KOPT-K1 (cell line): ENCODE measurements around the gene TM9SF4.

Source experiments
- H3K27ac ChIP-seq: fragments of 200-600 bp; sonication (generic); 2 replicates; pipeline ENCODE4 v1.5.1; 2016; ENCODE audit warnings: antibody characterized with exemption, mild to moderate bottlenecking, low read depth, low read length; ENCODE audit not compliant: poor library complexity, severe bottlenecking
- H3K36me3 ChIP-seq: fragments of 200-600 bp; sonication (generic); 2 replicates; pipeline ENCODE4 v1.5.1; 2017; ENCODE audit warnings: antibody characterized with exemption, mild to moderate bottlenecking, low read length, moderate library complexity; ENCODE audit not compliant: insufficient read depth
- H3K9me3 ChIP-seq: fragments of 200-600 bp; sonication (generic); 2 replicates; pipeline ENCODE4 v1.5.1; 2017; ENCODE audit warnings: antibody characterized with exemption, low read length, mild to moderate bottlenecking; ENCODE audit not compliant: insufficient read depth, poor library complexity, severe bottlenecking

The TM9SF4 gene

GRCh38 chr20:32132911-32133549 lies 23.5 kb downstream of the TM9SF4 start:
- Histone ChIP-seq H3K36me3 (peaks cover 61% of the 10 kb centered on the region), H3K9me3 (no peaks in the 10 kb centered on the region), H3K27ac (no peak overlapping the region)

GRCh38 chr20:32134026-32134425 lies 24.5 kb downstream of the TM9SF4 start:
- Histone ChIP-seq H3K9me3 (no peaks in the 10 kb centered on the region), H3K27ac (no peak overlapping the region), H3K36me3 (peaks cover 71% of the 10 kb centered on the region)

GRCh38 chr20:32135983-32136515 lies 26.5 kb downstream of the TM9SF4 start:
- Histone ChIP-seq H3K9me3 (no peaks in the 10 kb centered on the region), H3K36me3 (peaks cover 88% of the 10 kb centered on the region), H3K27ac (no peak overlapping the region)

GRCh38 chr20:32138921-32139320 lies 29.4 kb downstream of the TM9SF4 start:
- H3K27ac ChIP-seq = no peak overlapping the region
- H3K36me3 ChIP-seq = peaks cover 99% of the 10 kb centered on the region
- H3K9me3 ChIP-seq = no peaks in the 10 kb centered on the region

- Histone ChIP-seq H3K9me3 (no peaks in the 10 kb centered on the region), H3K27ac (no peak overlapping the region), H3K36me3 (peaks cover 100% of the 10 kb centered on the region)
These were observed 30.4 kb downstream of the TM9SF4 start for GRCh38 chr20:32139947-32140346.

GRCh38 chr20:32140603-32141002 lies 31.1 kb downstream of the TM9SF4 start:
- peaks cover 100% of the 10 kb centered on the region for H3K36me3 ChIP-seq
- H3K9me3 ChIP-seq = no peaks in the 10 kb centered on the region
- H3K27ac ChIP-seq = no peak overlapping the region

- Histone ChIP-seq H3K9me3 (no peaks in the 10 kb centered on the region), H3K27ac (no peak overlapping the region), H3K36me3 (peaks cover 100% of the 10 kb centered on the region)
These were observed 32.0 kb downstream of the TM9SF4 start for GRCh38 chr20:32141465-32141980.

GRCh38 chr20:32142088-32142487 lies 32.6 kb downstream of the TM9SF4 start:
- no peak overlapping the region for H3K27ac ChIP-seq
- peaks cover 100% of the 10 kb centered on the region for H3K36me3 ChIP-seq
- no peaks in the 10 kb centered on the region for H3K9me3 ChIP-seq

- H3K9me3 ChIP-seq = no peaks in the 10 kb centered on the region
- peaks cover 100% of the 10 kb centered on the region for H3K36me3 ChIP-seq
- H3K27ac ChIP-seq = no peak overlapping the region
These were observed 33.5 kb downstream of the TM9SF4 start for GRCh38 chr20:32142991-32143390.

- H3K27ac ChIP-seq = no peak overlapping the region
- H3K9me3 ChIP-seq = no peaks in the 10 kb centered on the region
- peaks cover 99% of the 10 kb centered on the region for H3K36me3 ChIP-seq
These were observed 35.6 kb downstream of the TM9SF4 start for GRCh38 chr20:32144898-32145662.

- Histone ChIP-seq H3K9me3 (no peaks in the 10 kb centered on the region), H3K36me3 (peaks cover 96% of the 10 kb centered on the region), H3K27ac (no peak overlapping the region)
These were observed 40.2 kb downstream of the TM9SF4 start for GRCh38 chr20:32149566-32150170.

GRCh38 chr20:32150291-32150848 lies 40.9 kb downstream of the TM9SF4 start:
- Histone ChIP-seq H3K36me3 (peaks cover 96% of the 10 kb centered on the region), H3K9me3 (no peaks in the 10 kb centered on the region), H3K27ac (no peak overlapping the region)

GRCh38 chr20:32152421-32153155 lies 43.1 kb downstream of the TM9SF4 start:
- H3K9me3 ChIP-seq = no peaks in the 10 kb centered on the region
- no peak overlapping the region for H3K27ac ChIP-seq
- peaks cover 95% of the 10 kb centered on the region for H3K36me3 ChIP-seq

- Histone ChIP-seq H3K9me3 (no peaks in the 10 kb centered on the region), H3K27ac (no peak overlapping the region), H3K36me3 (peaks cover 95% of the 10 kb centered on the region)
These were observed 43.7 kb downstream of the TM9SF4 start for GRCh38 chr20:32153156-32153665.
